Glutamatergic neuron (in vitro differentiated cells): ENCODE measurements around the gene NOTCH2NLA. TPM values are rescaled to one million over a fixed set of nuclear protein-coding genes. Genes with fewer than 3 reads are reported as not detected.
"Not testable (repeated sequence)": the region's sequence is repeated elsewhere in the genome, so short reads cannot be mapped to it uniquely, and the experiment has no call there.

Experiments
- DNase-seq: peaks from one replicate; pipeline ENCODE4 v3.0.0; 2022
- H3K27ac Mint-ChIP-seq: one replicate; pipeline ENCODE4 v1.8.0; 2020; ENCODE audit warnings: mild to moderate bottlenecking, mixed read lengths, inconsistent platforms; ENCODE audit not compliant: unreplicated experiment
- H3K27me3 Mint-ChIP-seq: one replicate; pipeline ENCODE4 v1.8.0; 2020; ENCODE audit warnings: mild to moderate bottlenecking, moderate library complexity, mixed read lengths, inconsistent platforms; ENCODE audit not compliant: unreplicated experiment
- H3K36me3 Mint-ChIP-seq: one replicate; pipeline ENCODE4 v1.8.0; 2020; ENCODE audit warnings: mild to moderate bottlenecking, mixed read lengths, inconsistent platforms; ENCODE audit not compliant: unreplicated experiment
- H3K4me1 Mint-ChIP-seq: one replicate; pipeline ENCODE4 v1.8.0; 2020; ENCODE audit warnings: mild to moderate bottlenecking, low read depth, mixed read lengths, inconsistent platforms; ENCODE audit not compliant: unreplicated experiment
- H3K4me3 Mint-ChIP-seq: one replicate; pipeline ENCODE4 v1.8.0; 2020; ENCODE audit warnings: mild to moderate bottlenecking, mixed read lengths, inconsistent platforms; ENCODE audit not compliant: unreplicated experiment
- H3K9me3 Mint-ChIP-seq: one replicate; pipeline ENCODE4 v1.8.0; 2020; ENCODE audit warnings: mild to moderate bottlenecking, moderate library complexity, mixed read lengths, inconsistent platforms; ENCODE audit not compliant: unreplicated experiment
- long read RNA-seq: library from polyadenylated mRNA; unstranded; transcript quantifications from one replicate; pipeline ENCODE4 v2.0.0, GENCODE V29; 2020; ENCODE audit not compliant: unreplicated experiment
- total RNA-seq: library from RNA; stranded (reverse); fragmentation: NEBNext Ultra II Directional; extraction: Animal tissue kit (Norgen Biotek cat#: 25700); gene quantifications from one replicate; pipeline ENCODE4 v1.2.1, GENCODE V29; 2021; ENCODE audit not compliant: unreplicated experiment

NOTCH2NLA gene
- 1.8 TPM for total RNA-seq
- long read RNA-seq, partial matches to known transcripts: 0 of 1 reads
- long read RNA-seq, other reads (novel, unspliced or antisense): 1 of 1 reads

- H3K9me3 Mint-ChIP-seq, H3K27me3 Mint-ChIP-seq, H3K27ac Mint-ChIP-seq, H3K4me1 Mint-ChIP-seq, H3K36me3 Mint-ChIP-seq: not testable (repeated sequence)
- peak within 1 kb of the TSS; percentile 55 for H3K4me3 Mint-ChIP-seq
- DNase-seq: peak; percentile 18
Measured at GRCh38 chr1:146228710-146229477, at the start of gene NOTCH2NLA. Gene NOTCH2NLA, minus strand, starts transcription at chr1:146229021. Its CDS starts 39,684 bp downstream, at chr1:146189337.

GRCh38 chr1:146278346-146278745 lies 49.5 kb upstream of the NOTCH2NLA start:
- H3K27me3 Mint-ChIP-seq, H3K27ac Mint-ChIP-seq, H3K36me3 Mint-ChIP-seq, H3K4me1 Mint-ChIP-seq, H3K9me3 Mint-ChIP-seq, H3K4me3 Mint-ChIP-seq, DNase-seq: not testable (repeated sequence)

- not testable (repeated sequence) for H3K27me3 Mint-ChIP-seq, H3K27ac Mint-ChIP-seq, H3K4me3 Mint-ChIP-seq, DNase-seq, H3K9me3 Mint-ChIP-seq, H3K36me3 Mint-ChIP-seq, H3K4me1 Mint-ChIP-seq
Measured at GRCh38 chr1:146277087-146277486, 48.3 kb upstream of the NOTCH2NLA start.

- not testable (repeated sequence) for H3K27ac Mint-ChIP-seq, H3K9me3 Mint-ChIP-seq, H3K4me1 Mint-ChIP-seq, H3K36me3 Mint-ChIP-seq, DNase-seq, H3K27me3 Mint-ChIP-seq, H3K4me3 Mint-ChIP-seq
Measured at GRCh38 chr1:146274083-146274482, 45.3 kb upstream of the NOTCH2NLA start.

- H3K4me1 Mint-ChIP-seq, H3K4me3 Mint-ChIP-seq, H3K27ac Mint-ChIP-seq, H3K9me3 Mint-ChIP-seq, H3K27me3 Mint-ChIP-seq, H3K36me3 Mint-ChIP-seq, DNase-seq: not testable (repeated sequence)
Measured at GRCh38 chr1:146273194-146273593, 44.4 kb upstream of the NOTCH2NLA start.

- not testable (repeated sequence) for H3K36me3 Mint-ChIP-seq, H3K27me3 Mint-ChIP-seq, H3K4me1 Mint-ChIP-seq, H3K9me3 Mint-ChIP-seq, H3K4me3 Mint-ChIP-seq, DNase-seq, H3K27ac Mint-ChIP-seq
Measured at GRCh38 chr1:146272734-146273133, 43.9 kb upstream of the NOTCH2NLA start.

GRCh38 chr1:146271977-146272376 lies 43.2 kb upstream of the NOTCH2NLA start:
- H3K27me3 Mint-ChIP-seq, H3K27ac Mint-ChIP-seq, H3K4me3 Mint-ChIP-seq, H3K36me3 Mint-ChIP-seq, H3K9me3 Mint-ChIP-seq, DNase-seq, H3K4me1 Mint-ChIP-seq: not testable (repeated sequence)

GRCh38 chr1:146270129-146270528 lies 41.3 kb upstream of the NOTCH2NLA start:
- H3K9me3 Mint-ChIP-seq, H3K27me3 Mint-ChIP-seq, H3K4me1 Mint-ChIP-seq, H3K27ac Mint-ChIP-seq, DNase-seq, H3K4me3 Mint-ChIP-seq, H3K36me3 Mint-ChIP-seq: not testable (repeated sequence)

- not testable (repeated sequence) for DNase-seq, H3K4me3 Mint-ChIP-seq, H3K4me1 Mint-ChIP-seq
Measured at GRCh38 chr1:146266179-146266748, 37.4 kb upstream of the NOTCH2NLA start.

GRCh38 chr1:146264761-146265160 lies 35.9 kb upstream of the NOTCH2NLA start:
- not testable (repeated sequence) for H3K27me3 Mint-ChIP-seq, H3K27ac Mint-ChIP-seq, H3K4me1 Mint-ChIP-seq, DNase-seq, H3K36me3 Mint-ChIP-seq, H3K4me3 Mint-ChIP-seq, H3K9me3 Mint-ChIP-seq

More at GRCh38 chr1:146266179-146266748, 37.4 kb upstream of the NOTCH2NLA start:
- not testable (repeated sequence) for H3K36me3 Mint-ChIP-seq, H3K9me3 Mint-ChIP-seq, H3K27ac Mint-ChIP-seq, H3K27me3 Mint-ChIP-seq

- not testable (repeated sequence) for H3K4me1 Mint-ChIP-seq, H3K27ac Mint-ChIP-seq, H3K27me3 Mint-ChIP-seq, H3K36me3 Mint-ChIP-seq, DNase-seq, H3K9me3 Mint-ChIP-seq, H3K4me3 Mint-ChIP-seq
Measured at GRCh38 chr1:146260006-146260730, 31.3 kb upstream of the NOTCH2NLA start.

- not testable (repeated sequence) for H3K36me3 Mint-ChIP-seq, H3K4me1 Mint-ChIP-seq, H3K27ac Mint-ChIP-seq, DNase-seq, H3K4me3 Mint-ChIP-seq, H3K9me3 Mint-ChIP-seq, H3K27me3 Mint-ChIP-seq
Measured at GRCh38 chr1:146257992-146258552, 29.3 kb upstream of the NOTCH2NLA start.
